Liver (tissue), 9 donors: Measurements from ENCODE around the gene COL7A1. TPM values are rescaled to one million over a fixed set of nuclear protein-coding genes. Genes with fewer than 3 reads are reported as not detected.

Experiments used
- DNase-seq: peaks from one replicate; pipeline ENCODE4 v3.0.0-alpha.2; 2017; ENCODE audit warnings: low spot score
- H3K27ac ChIP-seq, 2 donors: one replicate each; pipeline ENCODE4 v1.7.0; 2013; ENCODE audit warnings: inconsistent platforms in 2 of 2, low read length in 2 of 2, control low read depth in 1 of 2, low read depth in 1 of 2, mild to moderate bottlenecking in 1 of 2
- H3K27me3 ChIP-seq, 4 donors: one replicate each; pipeline versions ENCODE4 v1.6.1 to v1.7.0; 2013; ENCODE audit warnings: low read length in 3 of 4, inconsistent platforms in 1 of 4, mild to moderate bottlenecking in 1 of 4, moderate library complexity in 1 of 4; ENCODE audit not compliant: control insufficient read depth in 4 of 4, insufficient read depth in 4 of 4
- H3K36me3 ChIP-seq, 4 donors: one replicate each; pipeline versions ENCODE4 v1.6.1 to v1.7.0; 2013; ENCODE audit warnings: low read length in 3 of 4, mild to moderate bottlenecking in 3 of 4, low read depth in 1 of 4, moderate library complexity in 1 of 4; ENCODE audit not compliant: control insufficient read depth in 4 of 4, insufficient read depth in 3 of 4
- H3K4me1 ChIP-seq, 4 donors: one replicate each; pipeline versions ENCODE4 v1.6.1 to v1.7.0; 2013; ENCODE audit warnings: low read length in 3 of 4, mild to moderate bottlenecking in 3 of 4, moderate library complexity in 1 of 4; ENCODE audit not compliant: control insufficient read depth in 4 of 4, insufficient read depth in 4 of 4
- H3K4me3 ChIP-seq, 3 donors: one replicate each; pipeline versions ENCODE4 v1.6.1 to v1.7.0; 2013; ENCODE audit warnings: low read length in 3 of 3, control low read depth in 1 of 3, low read depth in 1 of 3, mild to moderate bottlenecking in 1 of 3
- H3K9ac ChIP-seq, 2 donors: one replicate each; pipeline ENCODE4 v1.7.0; 2013; ENCODE audit warnings: low read length in 2 of 2, mild to moderate bottlenecking in 2 of 2, moderate library complexity in 2 of 2, control low read depth in 1 of 2, low read depth in 1 of 2
- H3K9me3 ChIP-seq, 4 donors: one replicate each; pipeline versions ENCODE4 v1.6.1 to v1.7.0; 2013; ENCODE audit warnings: low read length in 3 of 4; ENCODE audit not compliant: control insufficient read depth in 4 of 4
- ATF3 ChIP-seq: IDR thresholded peaks from 2 replicates; pipeline ENCODE4 v1.6.1; 2016; ENCODE audit warnings: antibody characterized with exemption
- CTCF ChIP-seq: fragments of 150-350 bp; IDR thresholded peaks from 2 replicates; pipeline ENCODE4 v1.5.1; 2017; ENCODE audit warnings: improper control_type of control experiment, low read depth, low read length; ENCODE audit not compliant: missing input control
- EGR1 ChIP-seq, 2 donors: IDR thresholded peaks; 2 replicates each; pipeline ENCODE4 v1.6.1; 2016 to 2018; ENCODE audit warnings: antibody characterized with exemption in 2 of 2, low read depth in 2 of 2
- FOXA1 ChIP-seq: IDR thresholded peaks from 2 replicates; pipeline ENCODE4 v1.6.1; 2016; ENCODE audit warnings: antibody characterized with exemption
- FOXA2 ChIP-seq: IDR thresholded peaks from 2 replicates; pipeline ENCODE4 v1.6.1; 2016; ENCODE audit warnings: antibody characterized with exemption
- GABPA ChIP-seq, 2 donors: IDR thresholded peaks in 1 of 2; conservative IDR thresholded peaks in 1 of 2; 2 replicates each; pipeline ENCODE4 v1.6.1; 2016; ENCODE audit warnings: antibody characterized with exemption in 2 of 2, mild to moderate bottlenecking in 1 of 2, moderate library complexity in 1 of 2
- HNF4A ChIP-seq, 2 donors: conservative IDR thresholded peaks; 2 replicates each; pipeline ENCODE4 v1.6.1; 2016; ENCODE audit warnings: antibody characterized with exemption in 2 of 2, mild to moderate bottlenecking in 2 of 2
- HNF4G ChIP-seq: IDR thresholded peaks from 2 replicates; pipeline ENCODE4 v1.6.1; 2016; ENCODE audit warnings: antibody characterized with exemption
- JUND ChIP-seq, 2 donors: IDR thresholded peaks; 2 replicates each; pipeline ENCODE4 v1.6.1; 2016; ENCODE audit warnings: antibody characterized with exemption in 2 of 2
- MAX ChIP-seq: IDR thresholded peaks from 2 replicates; pipeline ENCODE4 v1.6.1; 2016; ENCODE audit warnings: antibody characterized with exemption
- NR2F2 ChIP-seq: IDR thresholded peaks from 2 replicates; pipeline ENCODE4 v1.6.1; 2016; ENCODE audit warnings: antibody characterized with exemption
- RAD21 ChIP-seq, 2 donors: IDR thresholded peaks; 2 replicates each; pipeline ENCODE4 v1.6.1; 2016; ENCODE audit warnings: antibody characterized with exemption in 2 of 2, mild to moderate bottlenecking in 2 of 2
- REST ChIP-seq: IDR thresholded peaks from 2 replicates; pipeline ENCODE4 v1.6.1; 2016; ENCODE audit warnings: antibody characterized with exemption, mild to moderate bottlenecking
- RXRA ChIP-seq, 2 donors: IDR thresholded peaks; 2 replicates each; pipeline ENCODE4 v1.6.1; 2017 to 2018; ENCODE audit warnings: antibody characterized with exemption in 2 of 2, mild to moderate bottlenecking in 1 of 2
- TAF1 ChIP-seq: conservative IDR thresholded peaks from 2 replicates; pipeline ENCODE4 v1.6.1; 2016; ENCODE audit warnings: antibody characterized with exemption, mild to moderate bottlenecking
- YY1 ChIP-seq: IDR thresholded peaks from 2 replicates; pipeline ENCODE4 v1.6.1; 2016; ENCODE audit warnings: antibody characterized with exemption, mild to moderate bottlenecking
- ZBTB33 ChIP-seq: IDR thresholded peaks from 2 replicates; pipeline ENCODE4 v1.6.1; 2016; ENCODE audit warnings: antibody characterized with exemption
- WGBS: extraction: QIAGEN DNeasy Blood & Tissue Kit; methylation state at CpG from one replicate; pipeline ENCODE4 v1.1.7; 2013; 5-methylcytosine and 5-hydroxymethylcytosine counted together
- polyA plus RNA-seq, 2 donors: library from polyadenylated mRNA; stranded (reverse) in 1 of 2; unstranded in 1 of 2; fragments of 200-250 nt in 1 of 2; fragments of >200 nt in 1 of 2; fragmentation: Nextera tagmentation in 1 of 2; extraction: Ambion mirVana in 1 of 2; gene quantifications; one replicate each; pipeline versions ENCODE4 v1.2.1 to v1.2.3, GENCODE V29; 2013 to 2015
- total RNA-seq, 2 donors: library from RNA; depleted of rRNA; stranded (reverse); fragments of >200 nt; gene quantifications; one replicate each; pipeline ENCODE4 v1.2.3, GENCODE V29; 2014
- donor health status: healthy.
- donor health status: healthy.
- donor health status: healthy.
- donor health status: healthy.
- donor health status: healthy.

Gene COL7A1
- total and polyA plus RNA-seq, 4 donors = 0.24 to 0.84 (median 0.40) TPM

GRCh38 chr3:48585411-48585810, 9.7 kb downstream of the COL7A1 start:
- no peak for DNase-seq
- 86% methylated on average over 8 of the region's 8 CpGs for WGBS
- Histone ChIP-seq H3K9ac (no peak overlapping the region), H3K27me3 (no peaks in the 10 kb centered on the region), H3K9me3 (no peaks in the 10 kb centered on the region), H3K27ac (no peak overlapping the region), H3K4me1 (peaks cover 0 to 3% (median 0%) of the 10 kb centered on the region in 4 donors), H3K4me3 (no peak overlapping the region), H3K36me3 (no peaks in the 10 kb centered on the region)
- TF ChIP-seq RAD21 (IDR thresholded peaks at IDR 0.05) = no peak
- TF ChIP-seq YY1 = no peak
- no peak for TF ChIP-seq RXRA (IDR thresholded peaks at IDR 0.05)
- no peak for TF ChIP-seq EGR1 (IDR thresholded peaks at IDR 0.05; ENCODE audit: low read depth in 2 of 2)
- no peak for TF ChIP-seq TAF1
- TF ChIP-seq FOXA1 = no peak
- no peak for TF ChIP-seq MAX
- no peak for TF ChIP-seq ZBTB33
- TF ChIP-seq JUND (IDR thresholded peaks at IDR 0.05) = no peak
- no peak for TF ChIP-seq HNF4G
- no peak for TF ChIP-seq NR2F2
- TF ChIP-seq GABPA (IDR thresholded peaks at IDR 0.05 in 1 of 2, conservative IDR thresholded peaks at IDR 0.05 in 1 of 2) = no peak
- TF ChIP-seq FOXA2 = no peak
- no peak for TF ChIP-seq HNF4A (conservative IDR thresholded peaks at IDR 0.05)
- TF ChIP-seq ATF3 = no peak
- TF ChIP-seq CTCF = no peak
- TF ChIP-seq REST = no peak

GRCh38 chr3:48584836-48585235, 10.3 kb downstream of the COL7A1 start:
- Histone ChIP-seq H3K9me3 (no peaks in the 10 kb centered on the region), H3K9ac (no peak overlapping the region), H3K27me3 (no peaks in the 10 kb centered on the region), H3K4me1 (peaks cover 0 to 3% (median 0%) of the 10 kb centered on the region in 4 donors), H3K4me3 (no peak overlapping the region), H3K27ac (no peak overlapping the region), H3K36me3 (no peaks in the 10 kb centered on the region)
- DNase-seq = no peak
- 91% methylated on average over 9 of the region's 9 CpGs for WGBS
- no peak for TF ChIP-seq YY1
- no peak for TF ChIP-seq RAD21 (IDR thresholded peaks at IDR 0.05)
- TF ChIP-seq REST = no peak
- TF ChIP-seq JUND (IDR thresholded peaks at IDR 0.05) = no peak
